HepG2 (cell line): ENCODE data around the gene CHEK2. TPM values are rescaled to one million over a fixed set of nuclear protein-coding genes. Genes with fewer than 3 reads are reported as not detected.

Experiments used
- ATAC-seq: fragments of 200-7000 bp; cut with Tn5 transposase; 3 replicates; pipeline ENCODE4 v1.9.1; 2020; ENCODE audit warnings: mild to moderate bottlenecking, moderate library complexity
- BruUV-seq: library from RNA; stranded (reverse); fragments of 400-500 nt; replicated peaks from 2 replicates; lab custom pipeline; 2021; lab: Mats Ljungman, UMichigan
- CTCF ChIA-PET: fragments of 300-600 bp; formaldehyde crosslinking; extraction: SDS; loops from one replicate; lab custom pipeline; 2021; ENCODE audit warnings: low total read pairs, inconsistent platforms, low intra/inter-chr PET ratio; lab: Yijun Ruan, JAX
- POLR2A ChIA-PET: fragments of 350-600 bp; sonication (Branson Sonifier 250); formaldehyde crosslinking; loops from one replicate; lab custom pipeline; 2020; ENCODE audit warnings: antibody characterized with exemption, inconsistent platforms; lab: Yijun Ruan, JAX
- DNase-seq: peaks from one replicate; pipeline ENCODE4 v3.0.0-alpha.2; 2015; ENCODE audit warnings: low spot score
- FAIRE-seq: peaks from 3 replicates; lab custom pipeline; 2011; peaks lifted over from hg19 to GRCh38; lab: Jason Lieb, UNC
- H2AFZ ChIP-seq: one replicate; pipeline ENCODE4 v1.6.1; 2011; ENCODE audit warnings: low read length, inconsistent platforms
- H3K27ac ChIP-seq: fragments of 300-600 bp; 3 replicates; pipeline ENCODE4 v1.8.0; 2011; ENCODE audit warnings: mixed run types, mild to moderate bottlenecking, mixed read lengths, low read length, inconsistent platforms; ENCODE audit not compliant: insufficient read depth; ENCODE audit errors: extremely low read length
- H3K27me3 ChIP-seq, 2 experiments: fragments of 200-600 bp in 1 of 2; 2 replicates in 1 of 2; 3 replicates in 1 of 2; pipeline versions ENCODE4 v1.6.0 to v1.8.0; 2011; ENCODE audit warnings: low read length in 2 of 2, mild to moderate bottlenecking in 2 of 2, moderate library complexity in 2 of 2, inconsistent platforms in 1 of 2; ENCODE audit not compliant: insufficient read depth in 2 of 2, control insufficient read depth in 1 of 2
- H3K36me3 ChIP-seq, 2 experiments: fragments of 200-600 bp in 1 of 2; replicated peaks in 1 of 2; 2 replicates in 1 of 2; 3 replicates in 1 of 2; pipeline versions ENCODE4 v1.5.1 to v1.8.0; 2011; ENCODE audit warnings: low read length in 2 of 2, inconsistent platforms in 1 of 2; ENCODE audit not compliant: insufficient read depth in 2 of 2, control insufficient read depth in 1 of 2
- H3K4me1 ChIP-seq: 2 replicates; pipeline ENCODE4 v1.5.1; 2012; ENCODE audit warnings: low read length, inconsistent platforms; ENCODE audit not compliant: insufficient read depth
- H3K4me2 ChIP-seq: 2 replicates; pipeline ENCODE4 v1.6.0; 2011; ENCODE audit warnings: low read depth, low read length, inconsistent platforms
- H3K4me3 ChIP-seq, 3 experiments: fragments of 200-600 bp in 1 of 3; sonication (generic), shearing (Covaris generic) in 1 of 3; replicated peaks in 1 of 3; 2 replicates each; pipeline ENCODE4 v1.5.1; 2011 to 2016; ENCODE audit warnings: low read length in 3 of 3, inconsistent platforms in 2 of 3, low read depth in 2 of 3, mild to moderate bottlenecking in 2 of 3, control low read depth in 1 of 3, mixed read lengths in 1 of 3; ENCODE audit not compliant: insufficient read depth in 1 of 3
- H3K79me2 ChIP-seq: one replicate; pipeline ENCODE4 v1.6.1; 2011; ENCODE audit warnings: low read length, inconsistent platforms; ENCODE audit not compliant: insufficient read depth
- H3K9ac ChIP-seq: 2 replicates; pipeline ENCODE4 v1.6.0; 2011; ENCODE audit warnings: mild to moderate bottlenecking, low read depth, low read length, inconsistent platforms; ENCODE audit not compliant: insufficient read depth
- H3K9me3 ChIP-seq: 2 replicates; pipeline ENCODE4 v1.5.1; 2012; ENCODE audit warnings: mild to moderate bottlenecking, low read length
- H4K20me1 ChIP-seq: 2 replicates; pipeline ENCODE4 v1.6.0; 2011; ENCODE audit warnings: inconsistent platforms, mild to moderate bottlenecking, low read length, moderate library complexity; ENCODE audit not compliant: insufficient read depth
- JUND ChIP-seq: sonication (generic); formaldehyde crosslinking; IDR thresholded peaks from 2 replicates; pipeline ENCODE4 v1.8.0; 2022; ENCODE audit warnings: mild to moderate bottlenecking, missing genetic modification reagents
- MIER2 ChIP-seq: IDR thresholded peaks from 2 replicates; pipeline ENCODE4 v1.6.1; 2016; ENCODE audit warnings: missing biosample characterization, missing genetic modification reagents
- TCF7 ChIP-seq: sonication (generic); IDR thresholded peaks from 2 replicates; pipeline ENCODE4 v1.6.1; 2016; ENCODE audit warnings: antibody characterized with exemption, low read depth
- TFAP4 ChIP-seq: sonication (generic); IDR thresholded peaks from 2 replicates; pipeline ENCODE4 v1.6.1; 2016; ENCODE audit warnings: low read depth, borderline replicate concordance
- ZBTB21 ChIP-seq: sonication (generic); formaldehyde crosslinking; IDR thresholded peaks from 2 replicates; pipeline ENCODE4 v1.4.0; 2020; ENCODE audit warnings: missing genetic modification reagents
- ZNF10 ChIP-seq: sonication (generic); formaldehyde crosslinking; IDR thresholded peaks from 2 replicates; pipeline ENCODE4 v1.4.0; 2020; ENCODE audit warnings: mild to moderate bottlenecking, low read depth, missing genetic modification reagents, borderline replicate concordance
- ZNF503 ChIP-seq: sonication (generic); formaldehyde crosslinking; IDR thresholded peaks from 2 replicates; pipeline ENCODE4 v1.4.0; 2020; ENCODE audit warnings: missing genetic modification reagents
- ZNF616 ChIP-seq: sonication (generic); formaldehyde crosslinking; IDR thresholded peaks from 2 replicates; pipeline ENCODE4 v1.5.0; 2020; ENCODE audit warnings: low read depth, mild to moderate bottlenecking, missing genetic modification reagents
- ZNF878 ChIP-seq: sonication (generic); formaldehyde crosslinking; IDR thresholded peaks from 2 replicates; pipeline ENCODE4 v1.8.1; 2023; ENCODE audit warnings: mild to moderate bottlenecking, missing genetic modification reagents, moderate library complexity
- WGBS: methylation state at CpG from one replicate; pipeline ENCODE4 v1.1.6; 2017; ENCODE audit warnings: low lambda C conversion rate; 5-methylcytosine and 5-hydroxymethylcytosine counted together
- in situ Hi-C: cut with HindIII; loops from 2 replicates; pipeline ENCODE4 v1.10.0; 2017; ENCODE audit warnings: low pct_unique_long_range_greater_than_20kb; ENCODE audit not compliant: extremely low pct_ligation_motif_present
- intact Hi-C: fragments of 100-400 bp; cut with micrococcal nuclease; formaldehyde crosslinking; loops from one replicate; pipeline ENCODE4 v1.10.0; 2022; ENCODE audit not compliant: unreplicated experiment
- polyA plus RNA-seq, 8 experiments: library from polyadenylated mRNA; depleted of rRNA in 3 of 8; stranded (reverse) in 7 of 8; unstranded in 1 of 8; fragments of >200 nt; fragmentation: Illumina TruSeq in 4 of 8; extraction: Trizol in 4 of 8; gene quantifications; 2 replicates each; pipeline versions ENCODE4 v1.2.1 to v1.2.3, GENCODE V29; 2011 to 2016; ENCODE audit warnings: low read depth in 4 of 8, missing spikeins in 1 of 8, mixed read lengths in 1 of 8; ENCODE audit not compliant: insufficient read depth in 1 of 8
- total RNA-seq, 5 experiments: library from RNA; depleted of rRNA; stranded (reverse); fragments of >200 nt; fragmentation: Illumina TruSeq; extraction: Trizol; gene quantifications; 2 replicates each; pipeline ENCODE4 v1.2.3, GENCODE V29; 2016; ENCODE audit warnings: low read depth in 1 of 5
- TF ChIP-seq, protein P1 (sequence below): sonication (generic); formaldehyde crosslinking; IDR thresholded peaks from 2 replicates; pipeline ENCODE4 v1.9.0; 2021; ENCODE audit warnings: missing genetic modification reagents, mild to moderate bottlenecking, borderline replicate concordance

Gene CHEK2
- total and polyA plus RNA-seq, 2 of the 13 experiments (the other 11 are each of a cell fraction or from before 2014, with no cell fraction given): 27.0 to 40.5 TPM

DNA sequence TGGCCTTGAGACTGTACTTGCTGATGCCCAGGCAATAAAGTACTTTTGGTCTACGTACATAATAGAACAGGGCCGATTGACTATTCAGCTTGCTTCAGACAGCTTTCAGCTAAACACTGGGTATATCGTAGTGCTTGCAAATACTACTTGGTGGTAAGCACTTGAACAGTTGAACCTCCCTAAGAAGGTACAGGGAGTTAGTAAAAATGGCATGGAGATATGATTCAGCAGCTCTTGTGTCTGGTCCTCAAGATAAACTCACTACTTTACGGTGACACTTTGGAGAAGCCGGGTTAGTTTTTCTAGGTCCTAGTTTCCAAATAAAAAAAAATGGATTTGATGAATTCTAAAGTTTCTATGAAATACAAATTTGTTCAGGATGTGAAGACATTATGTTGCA is 38.2 kb upstream of the CHEK2 start:
- FAIRE-seq (no peak), ATAC-seq (no peak), DNase-seq (no peak)
- CTCF ChIA-PET: no interaction called here
- H3K27ac ChIP-seq: no peak overlapping the region
- no peak overlapping the region for H2AFZ ChIP-seq
- no peak for TF ChIP-seq ZNF503 (CRISPR knock-in tag)
- TF ChIP-seq, protein P1, sequence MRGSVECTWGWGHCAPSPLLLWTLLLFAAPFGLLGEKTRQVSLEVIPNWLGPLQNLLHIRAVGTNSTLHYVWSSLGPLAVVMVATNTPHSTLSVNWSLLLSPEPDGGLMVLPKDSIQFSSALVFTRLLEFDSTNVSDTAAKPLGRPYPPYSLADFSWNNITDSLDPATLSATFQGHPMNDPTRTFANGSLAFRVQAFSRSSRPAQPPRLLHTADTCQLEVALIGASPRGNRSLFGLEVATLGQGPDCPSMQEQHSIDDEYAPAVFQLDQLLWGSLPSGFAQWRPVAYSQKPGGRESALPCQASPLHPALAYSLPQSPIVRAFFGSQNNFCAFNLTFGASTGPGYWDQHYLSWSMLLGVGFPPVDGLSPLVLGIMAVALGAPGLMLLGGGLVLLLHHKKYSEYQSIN: no peak
- no peak for TF ChIP-seq TCF7
- no peak for TF ChIP-seq JUND (CRISPR knock-in tag)
- no peak for TF ChIP-seq ZNF878 (CRISPR knock-in tag)
- no peak for TF ChIP-seq ZBTB21
- TF ChIP-seq MIER2 (CRISPR knock-in tag): no peak
- no peak for TF ChIP-seq ZNF10
- TF ChIP-seq ZNF616 (CRISPR knock-in tag): no peak
- TF ChIP-seq TFAP4: no peak
- POLR2A ChIA-PET: no interaction called here
- no peaks in the 10 kb centered on the region for H3K27me3 ChIP-seq
- BruUV-seq: no TSS peak
- H3K79me2 ChIP-seq: peaks cover 60% of the 10 kb centered on the region
- H3K36me3 ChIP-seq: peaks cover 3 to 34% of the 10 kb centered on the region in 2 experiments
- H3K4me1 ChIP-seq: peaks cover 86% of the 10 kb centered on the region
- H4K20me1 ChIP-seq: no peaks in the 10 kb centered on the region
- 93% methylated on average over 5 of the region's 5 CpGs for WGBS
- no peaks in the 10 kb centered on the region for H3K9me3 ChIP-seq
- H3K4me3 ChIP-seq: no peak overlapping the region
- no peak overlapping the region for H3K4me2 ChIP-seq
- in situ Hi-C loops (loop anchor here (10.0 kb wide), 1 partner anchor 175 kb away; no protein-coding TSS in a partner anchor), intact Hi-C loops (loop anchor here (5.0 kb wide), 2 partner anchors 38 to 178 kb away; partner anchors contain the start of genes CHEK2 and HSCB)
- H3K9ac ChIP-seq: no peak overlapping the region
